ENCODE measurements around the gene ACTR3. TPM values are rescaled to one million over a fixed set of nuclear protein-coding genes. Genes with fewer than 3 reads are reported as not detected.

The ACTR3 gene
- total RNA-seq, 1 experiment from 2014 or later = 180 TPM

- Histone ChIP-seq H3K79me1 (ENCODE audit: insufficient read depth, low read depth, low read length, poor library complexity, severe bottlenecking) (no peaks in the 10 kb centered on the region), H3K27ac (ENCODE audit: insufficient read length, low read depth, low read length) (no peak overlapping the region), H4K5ac (ENCODE audit: insufficient read length, low read depth, low read length) (no peak overlapping the region), H3K23ac (ENCODE audit: insufficient read length, low read depth, low read length) (no peak overlapping the region), H4K91ac (ENCODE audit: insufficient read length, low read depth, low read length) (no peak overlapping the region), H3K14ac (ENCODE audit: insufficient read depth, low read length) (no peak overlapping the region), H2BK5ac (ENCODE audit: insufficient read length, low read length) (no peak overlapping the region), H2BK12ac (ENCODE audit: insufficient read length, low read depth, low read length) (no peak overlapping the region), H2BK20ac (ENCODE audit: low read depth, low read length, poor library complexity, severe bottlenecking) (no peak overlapping the region), H3K4ac (ENCODE audit: low read depth, low read length) (no peak overlapping the region), H4K20me1 (ENCODE audit: control insufficient read depth, insufficient read depth, insufficient read length) (no peaks in the 10 kb centered on the region), H3K56ac (ENCODE audit: insufficient read length, low read depth, low read length) (no peak overlapping the region), H3K9me3 (ENCODE audit: control insufficient read depth, low read depth, low read length) (no peaks in the 10 kb centered on the region), H3K9ac (ENCODE audit: extremely low read depth, insufficient read length, low read length) (no peak overlapping the region), H3T11ph (ENCODE audit: low read length) (no peak overlapping the region), H3K4me1 (ENCODE audit: insufficient read depth, low read length) (no peaks in the 10 kb centered on the region), H2BK120ac (ENCODE audit: low read depth, low read length, poor library complexity, severe bottlenecking) (no peak overlapping the region), H3K18ac (ENCODE audit: insufficient read length, low read depth, low read length) (no peak overlapping the region), H4K8ac (replicated peaks; ENCODE audit: insufficient read length, low read depth, low read length) (no peak overlapping the region), H2AK5ac (ENCODE audit: insufficient read length, low read length) (no peak overlapping the region), H3K4me2 (ENCODE audit: insufficient read depth, insufficient read length, low read length) (no peak overlapping the region), H3K23me2 (ENCODE audit: insufficient read length, low read depth, low read length, poor library complexity, severe bottlenecking) (no peaks in the 10 kb centered on the region), H2BK15ac (ENCODE audit: low read depth, low read length) (no peak overlapping the region), H2AFZ (ENCODE audit: low read length) (no peak overlapping the region), H3K79me2 (ENCODE audit: insufficient read depth, low read length) (peaks cover 19% of the 10 kb centered on the region; the same call in 1 of the 2 replicates), H3K27me3 (ENCODE audit: insufficient read depth, low read length) (no peaks in the 10 kb centered on the region)
- Mint-ChIP-seq H3K4me3 (no peak overlapping the region), H3K36me3 (ENCODE audit: insufficient read depth in 1 of 3, low read depth in 3 of 3) (peaks cover 12 to 17% (median 14%) of the 10 kb centered on the region in 3 experiments; a peak in 6 of 7 replicates), H3K9me3 (peaks cover 0 to 12% of the 10 kb centered on the region in 2 experiments; a peak in 3 of 5 replicates), H3K27me3 (ENCODE audit: low read depth) (no peaks in the 10 kb centered on the region), H3K4me1 (peaks cover 18 to 21% of the 10 kb centered on the region in 2 experiments), H3K27ac (no peak overlapping the region)
- no peak for TF ChIP-seq CTCF (conservative IDR thresholded peaks at IDR 0.05)
- no peak for DNase-seq
- no CpG with 5 or more reads among the region's 1 CpG for WGBS (ENCODE audit: extremely low coverage, insufficient read length, low lambda C conversion rate)
These were observed 16.8 kb downstream of the ACTR3 start for GRCh38 chr2:113906647-113907046.
